Panc1 (cell line): ENCODE measurements around the gene GGT1. TPM values are rescaled to one million over a fixed set of nuclear protein-coding genes. Genes with fewer than 3 reads are reported as not detected.

Experiments
- ATAC-seq: fragments of 200-7000 bp; cut with Tn5 transposase; 2 replicates; pipeline ENCODE4 v1.9.1; 2020; ENCODE audit warnings: mild to moderate bottlenecking, moderate library complexity
- BruUV-seq: library from RNA; stranded (reverse); fragments of 400-500 nt; replicated peaks from 2 replicates; lab custom pipeline; 2021; lab: Mats Ljungman, UMichigan
- CTCF ChIA-PET: fragments of 300-600 bp; sonication (Branson Sonifier 250); formaldehyde crosslinking; loops from one replicate; lab custom pipeline; 2022; ENCODE audit warnings: antibody characterized with exemption; lab: Charles Lee
- POLR2A ChIA-PET: fragments of 300-600 bp; sonication (Branson Sonifier 250); formaldehyde crosslinking; loops from one replicate; lab custom pipeline; 2022; ENCODE audit warnings: antibody characterized with exemption; lab: Charles Lee
- DNase-seq: peaks from one replicate; pipeline ENCODE4 v3.0.0-alpha.2; 2010; ENCODE audit warnings: low read depth, low spot score
- H3K27ac ChIP-seq: 2 replicates; pipeline ENCODE4 v1.5.1; 2011; ENCODE audit warnings: mild to moderate bottlenecking, low read length, inconsistent platforms
- H3K27me3 ChIP-seq: fragments of 200-500 bp; sonication (Bioruptor generic); 2 replicates; pipeline ENCODE4 v1.6.0; 2014; ENCODE audit warnings: low read length, inconsistent platforms; ENCODE audit not compliant: control insufficient read depth, insufficient read depth
- H3K36me3 ChIP-seq: fragments of 200-500 bp; sonication (Bioruptor generic); 2 replicates; pipeline ENCODE4 v1.5.1; 2014; ENCODE audit warnings: inconsistent platforms, mild to moderate bottlenecking, low read length, moderate library complexity; ENCODE audit not compliant: control insufficient read depth, insufficient read depth
- H3K4me1 ChIP-seq: 2 replicates; pipeline ENCODE4 v1.5.1; 2011; ENCODE audit warnings: inconsistent platforms, mild to moderate bottlenecking, low read length, moderate library complexity; ENCODE audit not compliant: control insufficient read depth, insufficient read depth
- H3K4me3 ChIP-seq, 2 experiments: 2 replicates each; pipeline ENCODE4 v1.5.1; 2011 to 2012; ENCODE audit warnings: low read depth in 2 of 2, low read length in 2 of 2, mild to moderate bottlenecking in 2 of 2, inconsistent platforms in 1 of 2, moderate library complexity in 1 of 2
- H3K9me3 ChIP-seq: fragments of 200-500 bp; sonication (Bioruptor generic); 2 replicates; pipeline ENCODE4 v1.5.1; 2014; ENCODE audit warnings: low read depth, mild to moderate bottlenecking, inconsistent platforms, low read length, moderate library complexity; ENCODE audit not compliant: control insufficient read depth, insufficient read depth
- POLR2AphosphoS5 ChIP-seq: IDR thresholded peaks from 2 replicates; pipeline ENCODE4 v1.6.1; 2012; ENCODE audit warnings: mild to moderate bottlenecking, low read depth, low read length, moderate library complexity
- SIN3A ChIP-seq: IDR thresholded peaks from 2 replicates; pipeline ENCODE4 v1.6.1; 2012; ENCODE audit warnings: low read depth, mild to moderate bottlenecking, low read length, moderate library complexity, borderline replicate concordance; ENCODE audit not compliant: insufficient read depth
- TCF7L2 ChIP-seq: IDR thresholded peaks from 2 replicates; pipeline ENCODE4 v1.6.1; 2011; ENCODE audit warnings: mild to moderate bottlenecking, low read depth, low read length, inconsistent platforms
- in situ Hi-C: cut with HindIII; loops from 2 replicates; pipeline ENCODE4 v1.10.0; 2016; ENCODE audit warnings: low sequenced_read_pairs, low pct_unique_long_range_greater_than_20kb
- intact Hi-C: fragments of 100-400 bp; cut with micrococcal nuclease; formaldehyde crosslinking; loops from one replicate; pipeline ENCODE4 v1.10.0; 2022; ENCODE audit not compliant: unreplicated experiment
- total RNA-seq: library from RNA; stranded (reverse); gene quantifications from one replicate; pipeline ENCODE4 v1.2.1, GENCODE V29; 2021; ENCODE audit not compliant: unreplicated experiment
- TF ChIP-seq, protein P1 (sequence below): fragments of 450-650 bp; IDR thresholded peaks from 2 replicates; pipeline ENCODE4 v1.5.1; 2017; ENCODE audit warnings: mild to moderate bottlenecking
- TF ChIP-seq, protein P2 (sequence below), 2 experiments: IDR thresholded peaks; 2 replicates each; pipeline ENCODE4 v1.6.1; 2011 to 2012; ENCODE audit warnings: low read depth in 2 of 2, control low read depth in 1 of 2, low read length in 1 of 2, mild to moderate bottlenecking in 1 of 2, moderate library complexity in 1 of 2; ENCODE audit not compliant: insufficient read depth in 1 of 2

The GGT1 gene
- total RNA-seq, 1 experiment from 2014 or later, result 2.6 TPM

DNA sequence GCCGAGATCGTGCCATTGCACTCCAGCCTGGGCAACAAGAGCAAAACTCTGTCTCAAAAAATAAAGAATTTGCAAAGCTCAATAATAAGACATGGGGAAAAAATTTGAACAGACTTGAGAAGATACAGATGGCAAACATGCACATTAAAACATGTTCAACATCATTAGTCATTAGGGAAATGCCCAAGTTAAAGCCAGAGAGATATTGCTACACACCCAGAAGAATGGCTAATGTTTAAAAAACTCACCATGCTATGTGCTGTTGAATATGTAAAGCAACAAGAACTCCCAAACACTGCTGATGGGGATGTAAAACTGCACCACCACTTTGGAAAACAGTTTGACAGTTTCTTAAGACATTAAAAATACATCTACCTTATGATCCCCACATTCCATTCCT is 22.7 kb upstream of the GGT1 start:
- ATAC-seq, result no peak
- no peaks in the 10 kb centered on the region for H3K27me3 ChIP-seq
- DNase-seq, result no peak
- TF ChIP-seq SIN3A, result no peak
- no peak for TF ChIP-seq TCF7L2
- TF ChIP-seq, protein P1, sequence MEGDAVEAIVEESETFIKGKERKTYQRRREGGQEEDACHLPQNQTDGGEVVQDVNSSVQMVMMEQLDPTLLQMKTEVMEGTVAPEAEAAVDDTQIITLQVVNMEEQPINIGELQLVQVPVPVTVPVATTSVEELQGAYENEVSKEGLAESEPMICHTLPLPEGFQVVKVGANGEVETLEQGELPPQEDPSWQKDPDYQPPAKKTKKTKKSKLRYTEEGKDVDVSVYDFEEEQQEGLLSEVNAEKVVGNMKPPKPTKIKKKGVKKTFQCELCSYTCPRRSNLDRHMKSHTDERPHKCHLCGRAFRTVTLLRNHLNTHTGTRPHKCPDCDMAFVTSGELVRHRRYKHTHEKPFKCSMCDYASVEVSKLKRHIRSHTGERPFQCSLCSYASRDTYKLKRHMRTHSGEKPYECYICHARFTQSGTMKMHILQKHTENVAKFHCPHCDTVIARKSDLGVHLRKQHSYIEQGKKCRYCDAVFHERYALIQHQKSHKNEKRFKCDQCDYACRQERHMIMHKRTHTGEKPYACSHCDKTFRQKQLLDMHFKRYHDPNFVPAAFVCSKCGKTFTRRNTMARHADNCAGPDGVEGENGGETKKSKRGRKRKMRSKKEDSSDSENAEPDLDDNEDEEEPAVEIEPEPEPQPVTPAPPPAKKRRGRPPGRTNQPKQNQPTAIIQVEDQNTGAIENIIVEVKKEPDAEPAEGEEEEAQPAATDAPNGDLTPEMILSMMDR, result no peak
- no peak overlapping the region for H3K4me3 ChIP-seq
- no peaks in the 10 kb centered on the region for H3K4me1 ChIP-seq
- POLR2A ChIA-PET, result no interaction called here
- intact Hi-C loops (no loop called here), in situ Hi-C loops (no loop called here)
- no peak overlapping the region for H3K27ac ChIP-seq
- no peaks in the 10 kb centered on the region for H3K36me3 ChIP-seq
- H3K9me3 ChIP-seq, result no peaks in the 10 kb centered on the region
- BruUV-seq, result no TSS peak
- CTCF ChIA-PET, result no interaction called here

DNA sequence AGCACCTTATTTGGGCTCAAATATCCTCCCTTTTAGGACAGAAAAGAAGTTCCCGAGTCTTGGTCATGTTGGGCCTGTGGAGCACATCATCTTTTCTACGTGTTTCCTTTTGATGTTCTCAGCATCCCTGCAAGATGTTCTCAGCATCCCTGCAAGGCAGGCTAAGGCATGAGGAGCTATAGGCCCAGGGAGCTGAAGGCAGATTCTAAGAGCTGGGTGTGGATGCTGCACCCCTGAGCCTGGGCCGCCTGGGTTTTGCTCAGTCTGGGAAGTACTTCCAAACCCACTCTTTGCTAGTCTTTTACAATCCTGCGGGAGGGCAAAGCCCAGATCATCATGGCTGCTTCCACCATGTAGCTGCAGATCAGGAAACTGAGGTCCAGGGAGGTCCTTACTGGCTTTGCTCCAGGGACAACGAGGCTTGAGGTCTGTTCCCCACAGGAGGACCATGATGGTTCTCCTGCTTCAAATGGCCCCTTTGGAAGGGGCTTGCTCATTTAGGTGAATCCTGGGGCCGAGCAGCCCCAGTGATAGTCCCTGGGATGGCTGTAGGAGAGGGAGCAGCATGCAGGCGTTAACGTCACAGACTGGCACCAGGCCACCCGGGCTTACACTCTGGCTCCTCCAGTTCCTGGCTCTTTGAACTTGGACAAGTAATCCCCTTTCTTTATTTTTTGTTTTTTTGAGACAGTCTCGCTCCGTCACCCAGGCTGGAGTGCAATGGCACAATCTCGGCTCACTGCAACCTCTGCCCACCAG is 20.8 kb upstream of the GGT1 start:
- Histone ChIP-seq H3K27ac (no peak overlapping the region), H3K27me3 (no peaks in the 10 kb centered on the region), H3K36me3 (no peaks in the 10 kb centered on the region), H3K4me1 (no peaks in the 10 kb centered on the region), H3K9me3 (no peaks in the 10 kb centered on the region), H3K4me3 (no peak overlapping the region)
- no TSS peak for BruUV-seq
- ChIA-PET POLR2A (no interaction called here), CTCF (no interaction called here)
- TF ChIP-seq, protein P1, result no peak
- TF ChIP-seq TCF7L2, result no peak
- TF ChIP-seq SIN3A, result no peak
- in situ Hi-C loops, result no loop called here
- intact Hi-C loops, result no loop called here
- ATAC-seq (no peak), DNase-seq (no peak)

DNA sequence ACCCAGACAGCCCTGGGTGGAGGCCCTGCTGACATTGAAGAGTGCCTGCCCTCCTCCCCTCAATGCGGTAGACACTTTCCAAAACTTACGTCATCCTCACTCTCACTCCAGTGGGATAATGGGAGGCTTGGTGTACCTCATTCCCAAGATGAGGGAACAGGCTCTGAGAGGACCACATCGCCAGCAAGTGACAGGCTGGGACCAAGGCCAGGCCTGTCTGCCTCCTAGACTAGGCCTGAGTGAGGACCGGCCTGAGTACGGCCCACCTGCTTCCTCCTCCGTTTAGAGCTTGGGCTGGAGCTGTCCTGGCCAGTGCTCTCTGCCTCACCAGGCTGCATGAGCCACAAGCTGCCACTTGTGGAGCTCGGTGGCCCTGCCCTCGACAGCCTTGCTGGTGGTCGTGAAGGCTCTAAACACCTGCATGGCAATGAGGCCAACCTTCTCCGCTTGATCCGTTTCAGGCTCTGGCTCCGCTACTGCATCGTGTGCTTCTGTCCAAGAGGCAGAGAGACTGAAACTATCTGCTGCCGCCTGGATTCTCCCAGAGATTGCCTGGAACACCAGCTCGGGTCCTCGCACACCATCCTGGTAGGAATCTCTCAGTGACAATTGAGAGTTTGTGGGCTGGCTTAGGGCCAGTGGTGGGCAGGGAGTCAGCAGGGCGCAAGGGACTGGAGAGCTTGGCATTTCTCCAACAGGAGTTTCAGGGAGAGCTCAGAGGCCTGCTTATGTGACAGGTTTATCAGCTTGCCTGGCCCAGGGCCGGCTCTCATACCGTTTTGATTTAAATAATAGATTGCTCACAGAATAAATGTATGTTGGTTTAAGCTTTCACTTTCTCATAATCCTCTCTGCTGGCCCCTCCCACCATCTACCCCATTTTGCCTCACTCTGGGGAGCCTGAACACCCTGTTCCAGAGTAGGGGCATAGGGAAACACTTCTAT is 19.5 kb upstream of the GGT1 start:
- DNase-seq, result no peak
- Histone ChIP-seq H3K9me3 (no peaks in the 10 kb centered on the region), H3K36me3 (no peaks in the 10 kb centered on the region), H3K27ac (no peak overlapping the region), H3K4me3 (no peak overlapping the region), H3K4me1 (no peaks in the 10 kb centered on the region), H3K27me3 (no peaks in the 10 kb centered on the region)
- in situ Hi-C loops, result no loop called here
- ATAC-seq, result no peak
- TF ChIP-seq SIN3A, result no peak
- TF ChIP-seq, protein P1, result no peak
- TF ChIP-seq, protein P2, sequence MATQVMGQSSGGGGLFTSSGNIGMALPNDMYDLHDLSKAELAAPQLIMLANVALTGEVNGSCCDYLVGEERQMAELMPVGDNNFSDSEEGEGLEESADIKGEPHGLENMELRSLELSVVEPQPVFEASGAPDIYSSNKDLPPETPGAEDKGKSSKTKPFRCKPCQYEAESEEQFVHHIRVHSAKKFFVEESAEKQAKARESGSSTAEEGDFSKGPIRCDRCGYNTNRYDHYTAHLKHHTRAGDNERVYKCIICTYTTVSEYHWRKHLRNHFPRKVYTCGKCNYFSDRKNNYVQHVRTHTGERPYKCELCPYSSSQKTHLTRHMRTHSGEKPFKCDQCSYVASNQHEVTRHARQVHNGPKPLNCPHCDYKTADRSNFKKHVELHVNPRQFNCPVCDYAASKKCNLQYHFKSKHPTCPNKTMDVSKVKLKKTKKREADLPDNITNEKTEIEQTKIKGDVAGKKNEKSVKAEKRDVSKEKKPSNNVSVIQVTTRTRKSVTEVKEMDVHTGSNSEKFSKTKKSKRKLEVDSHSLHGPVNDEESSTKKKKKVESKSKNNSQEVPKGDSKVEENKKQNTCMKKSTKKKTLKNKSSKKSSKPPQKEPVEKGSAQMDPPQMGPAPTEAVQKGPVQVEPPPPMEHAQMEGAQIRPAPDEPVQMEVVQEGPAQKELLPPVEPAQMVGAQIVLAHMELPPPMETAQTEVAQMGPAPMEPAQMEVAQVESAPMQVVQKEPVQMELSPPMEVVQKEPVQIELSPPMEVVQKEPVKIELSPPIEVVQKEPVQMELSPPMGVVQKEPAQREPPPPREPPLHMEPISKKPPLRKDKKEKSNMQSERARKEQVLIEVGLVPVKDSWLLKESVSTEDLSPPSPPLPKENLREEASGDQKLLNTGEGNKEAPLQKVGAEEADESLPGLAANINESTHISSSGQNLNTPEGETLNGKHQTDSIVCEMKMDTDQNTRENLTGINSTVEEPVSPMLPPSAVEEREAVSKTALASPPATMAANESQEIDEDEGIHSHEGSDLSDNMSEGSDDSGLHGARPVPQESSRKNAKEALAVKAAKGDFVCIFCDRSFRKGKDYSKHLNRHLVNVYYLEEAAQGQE (IDR thresholded peaks at IDR 0.05; ENCODE audit: insufficient read depth in 1 of 2, low read depth in 2 of 2, low read length in 1 of 2), result no peak
- no peak for TF ChIP-seq TCF7L2
- no peak for TF ChIP-seq POLR2AphosphoS5
- ChIA-PET CTCF (no interaction called here), POLR2A (no interaction called here)
- no TSS peak for BruUV-seq
- intact Hi-C loops, result no loop called here
